ENCODE data around the gene PUDP.
"Not testable (repeated sequence)": the region's sequence is repeated elsewhere in the genome, so short reads cannot be mapped to it uniquely, and the experiment has no call there.

The PUDP gene

DNA sequence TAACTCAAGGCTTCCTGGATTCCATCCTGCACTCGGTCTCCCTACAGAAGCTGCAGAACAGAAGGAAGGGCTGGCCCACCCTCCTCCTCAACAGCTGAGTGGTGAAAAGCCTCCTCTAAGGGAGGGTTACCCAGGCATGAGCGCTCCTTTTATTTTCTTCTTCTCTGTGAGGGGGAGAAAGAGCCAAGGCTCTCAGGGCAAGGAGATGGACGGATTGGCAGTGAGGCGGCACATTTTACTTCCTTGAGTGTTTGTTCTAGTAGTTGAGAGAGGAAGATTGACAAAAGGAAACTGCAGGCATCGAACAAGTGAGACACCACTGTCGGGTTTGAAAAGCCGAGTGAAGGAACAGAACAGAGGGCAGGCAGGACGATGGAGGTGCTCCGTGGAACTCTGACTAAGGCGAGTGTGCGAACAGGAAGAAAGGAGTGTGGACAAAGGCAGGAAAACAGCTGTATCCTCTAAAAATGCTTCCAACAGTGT, 38.9 kb downstream of the PUDP start:
- DNase-seq, result no peak

DNA sequence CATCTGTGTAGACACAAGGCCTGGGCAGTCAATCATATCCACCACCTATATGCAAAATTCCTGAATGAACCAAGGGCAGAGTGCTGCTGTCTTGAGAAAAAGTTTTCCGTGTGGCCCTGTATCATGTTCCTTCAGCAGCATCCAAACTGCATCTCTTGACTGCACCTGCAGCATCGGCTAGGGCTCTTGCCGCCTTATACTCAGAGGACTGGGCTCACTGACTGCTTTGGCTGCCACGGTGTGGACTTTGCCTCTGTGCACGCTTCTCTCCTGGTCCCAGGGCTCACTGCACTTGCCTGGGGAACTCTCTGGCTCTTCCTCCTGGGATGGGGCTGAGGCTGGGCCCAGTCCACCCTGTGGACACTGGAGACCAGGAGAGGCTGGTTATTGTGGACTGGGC, 39.9 kb downstream of the PUDP start:
- no peak for DNase-seq

DNA sequence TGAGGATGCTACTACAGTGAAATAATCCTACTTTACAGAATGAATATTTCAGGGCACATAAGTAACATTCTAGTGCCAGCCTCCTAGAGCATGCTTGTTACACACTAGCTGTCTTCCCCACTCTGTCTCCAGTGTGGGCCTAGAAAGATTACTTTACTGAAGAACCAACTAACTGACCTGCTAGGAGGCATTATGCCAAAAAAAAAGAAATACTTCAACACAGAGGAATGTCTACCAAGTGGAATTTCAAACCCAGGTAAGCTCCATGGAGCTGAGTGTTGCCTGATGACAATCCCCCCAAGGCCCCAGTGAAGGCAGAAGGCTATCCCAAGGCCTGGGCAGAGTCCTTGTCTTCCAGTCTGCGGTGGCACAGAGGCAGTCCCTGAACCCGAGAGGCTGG, 41.3 kb downstream of the PUDP start:
- DNase-seq, result no peak

DNA sequence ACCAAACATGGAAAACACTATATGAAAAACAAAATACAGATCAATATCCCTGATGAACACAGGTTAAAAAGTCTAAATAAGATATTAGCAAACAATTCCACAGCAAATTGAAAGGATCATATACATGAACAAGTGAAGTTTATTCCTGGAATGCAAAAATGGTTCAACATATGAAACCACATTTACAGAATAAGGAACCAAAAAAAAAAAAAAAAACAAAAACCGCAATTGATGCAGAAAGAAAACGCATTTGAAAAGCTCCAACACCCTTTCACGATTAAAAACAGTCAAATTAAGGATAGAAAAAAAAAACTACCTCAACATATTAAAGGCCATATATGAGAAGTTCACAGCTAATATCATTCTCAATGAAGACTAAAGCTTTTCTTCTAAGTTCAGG, 45.8 kb downstream of the PUDP start:
- DNase-seq, result no peak

DNA sequence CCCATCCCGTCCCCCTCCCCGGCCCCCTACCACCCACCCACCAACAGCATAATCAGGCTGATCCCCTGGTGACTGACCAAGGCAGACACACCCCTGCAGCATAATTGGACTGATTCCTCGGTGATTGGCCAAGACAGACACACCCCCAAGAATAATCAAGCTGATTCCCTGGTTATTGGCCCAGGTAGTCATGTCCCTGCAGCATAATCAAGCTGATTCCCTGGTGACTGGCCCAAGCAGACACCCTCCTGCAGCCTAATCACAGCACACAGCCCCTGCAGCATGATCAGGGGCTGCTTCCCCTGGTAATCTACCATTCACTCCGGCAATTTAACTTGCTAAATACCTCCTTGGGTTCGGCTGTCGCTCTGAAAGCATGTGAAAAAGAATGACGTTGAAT, 47.9 kb downstream of the PUDP start:
- no peak for DNase-seq

DNA sequence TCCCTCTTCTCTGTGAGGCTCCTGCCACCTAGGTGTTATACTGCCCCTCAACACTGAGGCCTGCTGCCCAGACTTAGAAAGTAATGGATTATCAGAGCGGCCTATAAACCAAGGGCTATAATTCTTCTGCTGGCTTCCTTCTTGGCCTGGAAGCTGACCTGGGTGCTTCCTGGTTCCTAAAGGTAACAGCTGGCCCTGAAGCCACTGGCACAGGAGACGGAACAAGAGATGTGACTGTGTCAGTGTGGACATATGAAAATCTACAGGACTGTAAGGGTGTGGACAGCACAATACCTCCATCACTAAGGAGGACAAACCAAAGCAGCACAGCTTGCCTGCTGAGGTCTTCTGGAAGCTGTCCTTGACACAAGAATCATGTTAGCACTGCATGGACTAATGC, 52.3 kb downstream of the PUDP start:
- DNase-seq, result not testable (repeated sequence)

DNA sequence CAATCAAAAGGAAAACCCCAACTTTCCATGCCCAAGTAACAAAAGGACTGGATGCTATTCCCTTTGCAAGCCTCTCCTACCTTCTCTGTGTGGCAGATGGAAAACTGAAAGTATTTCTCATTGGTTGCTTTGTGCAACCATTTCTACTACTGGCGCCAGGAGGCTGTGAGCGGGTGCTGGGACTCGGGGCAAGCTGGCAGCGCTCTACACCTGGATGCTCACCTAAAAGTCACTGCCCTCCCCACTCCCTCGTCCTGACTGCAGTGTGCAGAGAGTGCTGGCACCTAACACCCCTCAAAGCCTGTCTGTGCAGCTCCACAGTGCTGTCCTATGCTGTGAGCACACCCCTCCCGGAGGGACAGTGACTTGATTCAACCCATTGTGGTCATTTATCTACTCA, 54.6 kb downstream of the PUDP start:
- no peak for DNase-seq

DNA sequence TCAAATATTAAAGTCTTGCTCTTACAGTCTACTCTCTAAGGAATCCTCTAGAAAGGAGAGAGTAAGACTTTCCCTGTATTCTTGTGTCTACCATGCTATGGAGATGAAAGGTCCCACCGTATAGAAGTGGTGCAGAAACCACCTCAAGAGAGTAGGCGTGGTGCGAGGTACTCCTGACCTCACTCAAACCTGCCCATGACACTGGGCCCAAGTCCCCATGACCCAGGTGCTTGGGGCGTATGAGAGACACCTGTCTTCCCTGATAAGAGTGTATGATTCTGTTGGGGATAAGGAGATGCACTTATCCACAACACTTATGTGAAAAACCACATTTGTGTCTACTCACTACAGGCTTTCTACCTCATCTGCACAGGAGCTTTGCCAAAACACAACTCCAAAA, 55.4 kb downstream of the PUDP start:
- no peak for DNase-seq

DNA sequence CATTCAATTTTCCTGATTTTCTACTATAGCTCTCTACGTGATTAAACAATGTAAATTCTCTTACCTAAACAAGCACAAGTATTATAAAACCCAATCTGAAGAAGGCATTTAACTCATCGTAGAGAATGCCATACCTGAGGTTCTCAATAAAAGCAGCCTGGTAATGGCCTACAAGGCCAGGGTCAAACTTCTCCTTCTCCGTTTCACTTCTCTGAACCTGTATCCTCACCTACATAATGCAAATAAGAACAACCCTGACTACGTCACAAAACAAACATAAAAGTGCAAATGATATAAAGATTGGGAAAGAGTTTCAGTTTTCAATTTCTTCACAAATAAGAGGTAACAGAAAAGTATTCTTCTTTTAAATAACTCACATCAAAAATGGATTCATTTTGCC, 56.0 kb downstream of the PUDP start:
- no peak for DNase-seq

DNA sequence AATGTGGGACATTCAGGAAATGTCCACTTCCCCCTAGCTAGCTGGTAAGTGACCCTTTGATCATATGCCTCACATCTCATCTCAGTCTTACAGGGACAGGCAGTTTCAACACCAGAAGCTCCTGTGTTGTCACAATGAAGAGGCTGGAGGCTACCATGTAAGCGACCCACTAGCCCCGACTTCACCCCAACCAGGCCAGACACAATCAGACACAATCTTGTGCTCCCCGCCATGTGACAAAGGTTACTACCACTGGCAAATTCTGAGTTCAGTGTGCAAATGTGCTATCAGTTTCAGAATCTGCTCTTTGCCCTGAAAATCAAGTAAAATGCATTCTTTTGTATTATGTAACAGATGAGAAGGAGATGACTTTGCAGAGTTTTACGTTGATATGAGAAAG, 57.3 kb downstream of the PUDP start:
- DNase-seq, result no peak

DNA sequence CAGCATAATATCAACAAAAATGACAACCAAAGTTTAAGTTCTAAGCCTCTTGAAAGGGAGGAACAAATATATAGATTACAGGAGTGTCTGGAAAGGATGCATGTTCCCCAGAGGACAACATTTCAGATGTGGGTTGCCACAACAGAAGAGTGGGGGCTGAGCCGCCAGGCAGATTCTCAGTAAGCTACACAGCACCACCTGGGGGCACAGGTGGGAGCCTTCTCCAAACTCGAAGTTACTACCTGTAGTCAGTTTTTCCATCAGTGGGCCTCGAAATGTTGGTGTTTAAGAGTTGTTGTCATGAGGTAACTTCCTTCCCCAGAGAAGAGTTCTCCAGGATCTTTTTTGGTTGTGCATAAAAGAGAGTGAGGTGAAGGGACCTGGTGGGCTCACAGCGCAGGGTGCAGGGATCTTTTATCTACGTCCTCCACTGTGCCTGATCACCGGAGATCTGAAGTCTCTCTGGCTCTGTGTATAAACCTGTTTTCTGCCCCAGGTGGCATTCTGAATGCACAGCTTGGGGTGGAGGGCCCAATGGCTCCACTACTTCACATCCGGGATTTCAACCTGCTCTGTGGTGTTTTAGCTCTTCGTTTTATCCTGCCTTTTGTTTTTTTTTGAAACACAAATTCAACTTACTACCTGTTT, 58.9 kb downstream of the PUDP start:
- DNase-seq, result no peak

DNA sequence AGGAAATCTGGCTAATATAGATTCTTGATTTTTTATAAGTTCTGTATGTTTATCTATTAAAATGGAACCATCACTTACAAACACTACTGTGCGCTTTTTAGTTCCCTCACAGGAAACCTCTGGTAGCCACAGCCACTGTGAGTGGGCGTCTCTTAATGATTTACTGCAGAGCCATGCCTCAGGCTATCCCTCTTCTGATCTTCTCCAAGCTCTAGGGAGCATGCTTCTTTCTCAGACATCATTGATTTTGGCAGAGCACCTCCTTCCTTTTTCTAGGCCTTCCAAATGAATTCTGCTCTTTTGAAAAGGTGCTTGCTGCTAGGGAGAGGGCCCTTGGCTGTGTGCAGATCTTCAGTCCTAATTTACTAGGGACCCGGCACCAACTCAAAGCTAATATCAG, 61.6 kb downstream of the PUDP start:
- no peak for DNase-seq

DNA sequence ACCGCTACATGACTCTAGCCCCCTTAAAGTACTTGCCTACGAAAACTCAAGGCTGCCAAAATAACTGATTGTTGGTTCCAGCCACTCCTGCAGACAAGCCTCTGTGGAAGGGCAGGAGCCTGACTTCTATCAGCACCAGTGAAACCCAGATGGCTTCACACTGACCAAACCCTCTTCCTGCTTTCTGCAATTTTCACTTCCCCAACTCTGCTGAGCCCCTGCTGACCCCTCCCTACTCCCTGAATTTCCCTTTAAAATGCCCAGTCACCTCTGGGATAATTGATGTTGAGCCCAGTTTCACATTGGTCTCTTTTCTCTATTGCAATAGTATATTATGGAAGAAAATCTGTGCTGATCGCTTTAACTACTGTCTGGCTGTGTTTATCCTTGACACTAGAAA, 62.1 kb downstream of the PUDP start:
- no peak for DNase-seq

DNA sequence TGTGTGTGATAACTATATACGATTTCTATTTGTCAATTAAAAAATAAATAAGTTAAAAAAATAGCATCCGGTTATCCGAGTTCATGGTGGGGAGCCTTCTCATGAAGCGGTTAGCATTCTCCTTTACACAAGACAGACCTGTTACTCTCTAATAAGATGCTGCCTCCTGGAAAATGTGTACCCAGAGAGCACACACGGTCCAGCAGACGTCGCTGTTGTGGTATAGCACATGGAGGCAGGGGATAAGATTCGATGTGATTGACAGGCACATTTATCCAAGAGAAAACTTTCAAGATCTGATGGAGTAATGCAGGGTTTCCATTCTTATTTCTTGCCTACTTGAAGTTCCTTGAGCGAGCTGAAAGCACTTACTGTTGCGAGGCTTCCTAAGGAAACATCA, 63.1 kb downstream of the PUDP start:
- no peak for DNase-seq

DNA sequence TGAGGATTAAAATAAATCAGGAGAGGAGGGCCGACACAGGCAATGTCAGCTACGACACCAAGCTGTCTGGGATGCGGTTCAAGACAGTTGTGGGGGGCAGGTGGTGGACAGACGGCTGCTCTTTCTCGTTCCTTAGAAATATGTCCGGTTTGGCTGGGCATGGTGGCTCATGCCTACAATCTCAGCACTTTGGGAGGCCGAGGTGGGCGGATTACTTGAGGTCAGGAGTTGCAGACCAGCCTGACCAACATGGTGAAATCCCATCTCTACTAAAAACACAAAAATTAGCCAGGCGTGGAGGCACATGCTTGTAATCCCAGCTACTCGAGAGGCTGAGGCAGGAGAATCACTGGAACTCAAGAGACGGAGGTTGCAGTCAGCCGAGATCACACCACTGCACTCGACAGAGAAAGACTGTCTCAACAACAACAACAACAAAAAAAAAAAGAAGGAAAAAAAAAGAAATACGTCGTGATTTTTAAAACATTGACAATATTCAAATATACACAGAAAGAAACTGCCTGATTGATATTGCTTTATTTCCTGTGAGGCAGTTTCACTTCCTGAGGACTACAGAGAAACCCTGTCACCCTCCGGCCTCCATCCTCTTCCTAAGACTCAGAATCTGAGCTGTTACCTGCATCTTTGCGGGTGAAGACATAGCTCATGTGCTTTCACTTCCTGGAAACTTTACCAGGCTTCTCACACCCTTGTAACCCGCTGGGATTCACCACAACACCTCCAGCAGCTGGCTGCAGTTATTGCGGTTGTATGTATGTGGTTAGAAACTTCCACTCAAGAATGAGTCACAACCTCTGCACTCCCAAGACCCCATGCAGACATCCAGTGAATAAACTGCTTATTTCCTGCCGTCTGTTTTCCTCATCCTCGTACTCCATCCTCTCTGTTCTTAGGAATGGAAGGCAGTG, 64.2 kb downstream of the PUDP start:
- DNase-seq, result no peak

DNA sequence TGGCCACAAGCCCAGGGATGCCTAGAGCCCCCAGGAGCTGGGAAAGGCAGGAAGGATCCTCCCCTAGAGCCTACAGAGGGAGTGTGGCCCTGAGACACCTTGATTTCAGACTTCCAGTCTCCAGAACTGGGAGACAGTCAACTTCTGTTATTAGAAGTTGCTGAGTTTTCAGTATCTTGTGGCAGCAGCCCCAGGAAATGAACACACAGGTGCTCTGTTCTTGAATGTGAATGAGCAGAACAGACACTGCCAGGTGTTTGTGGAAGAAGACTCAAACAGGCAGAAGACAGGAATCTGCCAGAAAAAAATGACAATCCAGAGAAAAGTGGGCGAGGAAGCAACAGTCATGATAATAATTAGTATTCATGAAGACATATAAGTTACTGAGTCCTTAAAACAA, 64.9 kb downstream of the PUDP start:
- no peak for DNase-seq

DNA sequence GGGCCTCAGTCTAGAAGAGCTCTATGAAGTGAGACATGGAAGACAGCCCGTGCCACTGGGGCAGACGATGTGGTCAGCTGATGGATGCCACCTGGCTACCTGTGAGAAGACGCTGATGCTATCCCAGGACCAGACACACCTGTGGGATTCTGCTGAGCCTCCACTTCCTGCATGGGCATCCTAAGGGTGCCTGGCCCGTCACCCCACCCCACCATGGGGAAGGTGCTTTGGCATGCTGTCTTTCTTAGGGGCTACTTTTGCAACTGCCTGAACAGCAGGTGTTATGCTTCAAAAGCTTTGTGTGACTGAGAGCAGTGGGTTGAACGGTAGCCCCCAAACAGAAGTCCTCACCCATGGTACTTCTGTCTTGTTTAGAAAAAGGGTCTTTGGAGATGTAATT, 65.4 kb downstream of the PUDP start:
- no peak for DNase-seq

DNA sequence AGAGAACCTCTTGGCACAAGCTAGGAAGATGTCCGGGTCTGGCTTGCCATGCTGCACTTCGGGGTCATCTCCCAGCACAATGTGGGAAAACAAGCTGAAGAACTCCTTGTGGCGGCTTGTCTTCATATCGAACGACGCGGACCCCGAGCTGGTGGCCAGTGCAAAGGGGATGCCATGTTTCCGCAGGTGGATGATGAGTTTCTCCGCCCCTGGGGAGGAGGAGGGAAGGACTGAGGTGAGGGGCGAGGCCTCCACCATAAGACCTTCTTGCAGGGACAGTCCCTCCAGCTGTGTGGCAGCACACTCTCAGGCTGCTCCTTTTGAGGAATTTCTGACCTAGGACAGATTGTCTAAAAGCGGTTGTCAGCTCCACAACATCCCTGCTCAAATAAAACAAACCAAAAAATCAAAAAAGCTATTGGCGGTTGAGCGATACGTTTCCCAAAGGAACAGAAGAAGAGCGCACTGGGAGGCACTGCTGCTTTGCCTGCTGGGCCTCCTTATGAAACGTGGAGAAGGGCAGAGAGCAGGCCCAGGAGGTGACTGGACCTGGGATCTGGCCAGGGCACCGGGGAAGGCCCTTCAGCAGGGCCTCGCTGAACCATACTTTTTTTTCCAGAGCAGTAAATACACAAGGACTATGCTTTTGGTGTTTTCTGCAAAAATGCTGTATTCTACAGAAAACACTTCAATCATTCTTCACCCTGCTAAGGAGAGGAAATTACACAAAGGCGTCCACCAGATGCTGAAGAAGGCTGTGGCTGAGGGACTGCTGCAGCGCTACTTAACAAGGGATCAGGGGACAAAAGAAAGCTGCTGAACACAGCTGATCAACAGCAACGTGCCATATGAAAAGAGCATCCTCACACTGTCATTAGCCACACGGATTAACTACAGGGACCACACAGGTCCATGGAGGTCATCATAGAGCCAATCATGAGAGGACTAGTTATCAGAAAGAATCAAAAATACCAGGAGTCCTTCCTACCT, 70.4 kb downstream of the PUDP start:
- DNase-seq, result no peak

DNA sequence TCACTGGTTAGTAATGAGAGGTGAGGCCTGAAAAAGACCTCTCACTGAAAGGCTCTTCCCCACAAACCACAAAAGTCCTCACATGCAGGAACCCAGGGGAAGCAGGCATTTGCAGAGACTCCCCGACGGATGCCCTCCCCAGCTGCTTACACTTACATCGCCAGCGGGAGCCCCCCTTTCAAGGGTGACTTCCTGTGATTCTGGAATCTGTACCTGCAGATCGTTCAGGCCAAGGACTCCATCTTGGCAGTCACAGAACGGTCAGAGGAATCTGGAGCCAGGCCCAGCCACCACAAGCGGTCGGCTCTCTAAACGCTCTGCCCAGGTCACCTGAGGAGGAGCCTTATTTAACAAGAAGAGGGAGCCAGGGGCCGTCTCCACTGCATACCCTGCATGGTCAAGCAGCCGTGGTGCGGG, 71.7 kb downstream of the PUDP start:
- no peak for DNase-seq

DNA sequence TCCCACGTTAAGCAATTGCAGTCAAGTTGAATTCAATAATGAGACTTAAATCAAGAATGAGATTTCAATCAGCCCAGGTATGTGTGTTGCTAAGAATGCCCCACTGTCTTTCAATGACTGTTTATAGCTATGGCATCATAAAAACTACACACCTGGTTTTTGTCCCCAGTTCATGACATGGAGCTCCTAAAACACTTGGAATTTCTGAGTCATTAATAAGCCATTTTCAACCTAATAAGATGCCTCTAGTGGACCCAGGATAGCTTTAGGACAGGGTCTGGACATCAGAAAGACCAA, 73.1 kb downstream of the PUDP start:
- no peak for DNase-seq

DNA sequence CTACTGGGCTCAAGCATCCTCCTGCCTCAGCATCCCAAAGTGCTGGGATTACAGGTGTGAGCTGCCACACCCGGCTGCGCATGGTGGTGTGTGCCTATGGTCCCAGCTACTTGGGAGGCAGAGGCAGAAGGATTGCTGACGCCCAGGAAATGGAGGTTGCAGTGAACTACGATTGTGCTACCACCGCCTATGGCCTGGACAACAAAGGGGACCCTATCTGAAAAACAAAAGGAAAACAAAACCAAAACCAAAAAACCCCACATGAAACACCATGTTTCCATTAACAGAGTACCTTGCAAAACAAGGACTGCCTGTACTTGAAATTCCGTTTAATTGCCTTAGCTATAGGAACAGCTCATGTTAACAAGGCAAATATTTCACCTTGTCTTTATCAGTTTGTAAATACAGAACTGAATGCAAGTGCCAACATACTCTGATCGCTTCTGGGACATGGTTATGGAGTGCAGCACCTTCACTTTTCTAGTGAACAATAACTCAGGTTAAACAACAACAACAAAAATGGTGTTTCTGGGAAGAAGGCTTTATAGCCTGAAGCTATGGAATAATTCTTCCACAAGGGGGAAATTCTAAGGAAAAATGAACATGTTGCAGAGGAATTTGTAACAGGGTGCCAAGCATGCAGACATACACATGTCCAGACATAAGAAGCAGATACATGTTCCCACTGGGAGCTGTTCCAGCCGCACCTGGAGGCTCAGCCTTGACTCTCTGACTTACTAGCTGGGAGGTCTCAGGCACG, 73.6 kb downstream of the PUDP start:
- no peak for DNase-seq

DNA sequence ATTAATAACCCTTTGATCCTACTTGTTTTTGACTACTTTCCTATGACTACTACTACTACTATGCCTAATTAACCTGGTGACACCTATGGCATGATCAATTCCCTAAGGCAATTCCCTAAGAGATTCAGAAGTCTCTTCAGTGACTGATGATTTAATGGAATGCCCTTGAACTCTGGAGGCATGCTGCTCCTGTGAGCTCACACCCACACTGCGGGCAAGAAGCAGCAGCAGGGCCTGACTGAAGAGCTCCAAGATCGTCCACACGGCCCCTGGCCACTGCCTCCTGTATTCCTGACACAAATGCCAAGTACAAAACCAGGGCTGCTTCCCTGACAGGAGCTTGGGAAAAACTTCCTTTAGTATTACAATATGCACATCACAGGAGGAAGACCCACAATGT, 74.6 kb downstream of the PUDP start:
- DNase-seq, result no peak

DNA sequence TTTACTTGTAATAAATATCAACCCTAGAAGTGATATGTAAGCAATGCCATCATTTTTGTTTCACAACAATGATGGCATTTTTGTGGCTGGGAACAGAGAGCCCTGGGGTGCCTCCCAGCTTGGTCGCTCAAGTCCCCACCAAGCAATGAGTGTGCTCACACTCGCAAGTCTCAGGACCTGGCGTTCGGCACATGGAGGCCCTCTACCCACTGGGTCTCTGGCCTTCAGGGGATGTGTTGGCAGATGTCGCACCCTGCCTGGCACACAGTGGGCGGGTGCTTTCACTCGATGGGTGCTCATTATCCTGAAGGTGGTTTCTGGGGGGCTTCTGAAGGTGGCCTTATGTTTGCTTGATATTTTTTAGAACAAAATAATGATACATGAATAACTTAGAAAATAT, 75.1 kb downstream of the PUDP start:
- no peak for DNase-seq

All from NCI-H774 (cell line).